AML-193 (cell line): ENCODE data around the gene PRR12.
A peak's percentile ranks its signal among the peaks of the same experiment; 100 is the strongest.

ENCODE experiments used
- DNase-seq, 2 experiments: peaks; one replicate each; lab custom pipeline; 2025; lab: John Stamatoyannopoulos, UW

The PRR12 gene

GRCh38 chr19:49666120-49666444, 75.1 kb downstream of the PRR12 start:
- DNase-seq, result no peak

DNA sequence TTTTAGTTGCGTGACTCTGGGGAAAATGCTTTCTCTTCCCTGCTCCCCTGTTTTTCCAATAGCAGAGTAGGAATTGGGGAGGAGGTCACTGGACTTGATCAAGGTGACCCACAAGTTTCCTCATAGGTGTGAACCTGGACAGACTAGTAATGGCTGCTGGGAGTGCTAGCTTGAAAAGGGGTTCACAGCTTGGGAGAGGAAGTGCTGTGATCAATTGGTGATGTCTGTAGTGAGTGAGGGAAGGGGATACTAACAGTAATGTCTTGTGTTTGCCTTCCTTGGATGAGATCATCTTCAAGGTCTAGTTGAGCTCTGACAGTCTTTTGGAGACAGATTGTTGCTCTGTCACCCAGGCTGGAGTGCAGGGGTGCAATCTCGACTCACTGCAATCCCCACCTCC, 76.5 kb downstream of the PRR12 start:
- no peak for DNase-seq

DNA sequence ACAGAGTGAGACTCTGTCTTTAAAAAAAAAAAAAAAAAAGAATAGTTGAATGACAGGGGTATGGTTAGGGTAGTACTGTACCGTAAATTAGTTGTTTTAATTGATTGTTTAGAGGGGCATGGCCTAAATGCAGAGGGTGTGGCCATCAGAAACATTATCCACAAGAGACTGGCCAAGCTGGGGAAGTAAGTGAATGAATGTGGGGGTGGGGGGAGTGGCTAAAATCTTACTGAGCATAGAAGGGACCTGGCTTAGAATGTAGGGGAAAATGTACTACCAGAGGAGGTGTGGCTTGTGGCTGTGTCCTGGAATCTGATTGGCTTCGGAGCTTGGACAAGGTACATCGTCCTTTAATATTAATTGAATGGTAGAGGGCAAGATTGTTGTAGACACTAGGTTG, 78.5 kb downstream of the PRR12 start:
- DNase-seq, result no peak

- DNase-seq, result peak; percentile 37 to 51
Measured at GRCh38 chr19:49672131-49672919, 81.3 kb downstream of the PRR12 start.
